Measurements from ENCODE around the gene CTNNA2.

The CTNNA2 gene

GRCh38 chr2:79512442-79513401 lies at the start of gene CTNNA2:
CTNNA2 (plus strand) TSS chr2:79513051.
- DNase-seq, result no peak

GRCh38 chr2:79487399-79487798 lies 25.5 kb upstream of the CTNNA2 start:
- no peak for DNase-seq

- DNase-seq, result no peak
Measured at GRCh38 chr2:79511320-79511951, 1.4 kb upstream of the CTNNA2 start.

- DNase-seq, result no peak
Measured at GRCh38 chr2:79513711-79514110, 860 bp downstream of the CTNNA2 start.

- no peak for DNase-seq
Measured at GRCh38 chr2:79529636-79530035, 16.8 kb downstream of the CTNNA2 start.

GRCh38 chr2:79530443-79530842 lies 17.6 kb downstream of the CTNNA2 start:
- no peak for DNase-seq

- no peak for DNase-seq
Measured at GRCh38 chr2:79547568-79547967, 34.7 kb downstream of the CTNNA2 start.

GRCh38 chr2:79552653-79553052 lies 39.8 kb downstream of the CTNNA2 start:
- DNase-seq, result no peak

GRCh38 chr2:79554899-79555298 lies 42.0 kb downstream of the CTNNA2 start:
- DNase-seq, result no peak

- no peak for DNase-seq
Measured at GRCh38 chr2:79564065-79564464, 51.2 kb downstream of the CTNNA2 start.

- DNase-seq, result no peak
Measured at GRCh38 chr2:79569048-79569447, 56.2 kb downstream of the CTNNA2 start.

GRCh38 chr2:79573895-79574674 lies 61.2 kb downstream of the CTNNA2 start:
- no peak for DNase-seq

GRCh38 chr2:79576451-79576850 lies 63.6 kb downstream of the CTNNA2 start:
- no peak for DNase-seq

GRCh38 chr2:79578952-79579351 lies 66.1 kb downstream of the CTNNA2 start:
- DNase-seq, result no peak

- no peak for DNase-seq
Measured at GRCh38 chr2:79580175-79580574, 67.3 kb downstream of the CTNNA2 start.

GRCh38 chr2:79585701-79586433 lies 73.0 kb downstream of the CTNNA2 start:
- no peak for DNase-seq

- no peak for DNase-seq
Measured at GRCh38 chr2:79591281-79591680, 78.4 kb downstream of the CTNNA2 start.

GRCh38 chr2:79593237-79593867 lies 80.5 kb downstream of the CTNNA2 start:
- DNase-seq, result no peak

GRCh38 chr2:79596403-79596802 lies 83.6 kb downstream of the CTNNA2 start:
- no peak for DNase-seq

GRCh38 chr2:79604748-79605147 lies 91.9 kb downstream of the CTNNA2 start:
- DNase-seq, result no peak

GRCh38 chr2:79611448-79612016 lies 98.7 kb downstream of the CTNNA2 start:
- DNase-seq, result no peak

- DNase-seq, result no peak
Measured at GRCh38 chr2:79612999-79613398, 100.1 kb downstream of the CTNNA2 start.

All from activated CD4-positive, CD25-positive, alpha-beta regulatory T cell treated with anti-CD3 and anti-CD28 coated beads, Interleukin-2, amount 50 U/mL, for 72 hours (primary cell).